ENCODE data around the gene SKA3.
A peak's percentile ranks its signal among the peaks of the same experiment; 100 is the strongest.
"Not testable (repeated sequence)": the region's sequence is repeated elsewhere in the genome, so short reads cannot be mapped to it uniquely, and the experiment has no call there.

The SKA3 gene

DNA sequence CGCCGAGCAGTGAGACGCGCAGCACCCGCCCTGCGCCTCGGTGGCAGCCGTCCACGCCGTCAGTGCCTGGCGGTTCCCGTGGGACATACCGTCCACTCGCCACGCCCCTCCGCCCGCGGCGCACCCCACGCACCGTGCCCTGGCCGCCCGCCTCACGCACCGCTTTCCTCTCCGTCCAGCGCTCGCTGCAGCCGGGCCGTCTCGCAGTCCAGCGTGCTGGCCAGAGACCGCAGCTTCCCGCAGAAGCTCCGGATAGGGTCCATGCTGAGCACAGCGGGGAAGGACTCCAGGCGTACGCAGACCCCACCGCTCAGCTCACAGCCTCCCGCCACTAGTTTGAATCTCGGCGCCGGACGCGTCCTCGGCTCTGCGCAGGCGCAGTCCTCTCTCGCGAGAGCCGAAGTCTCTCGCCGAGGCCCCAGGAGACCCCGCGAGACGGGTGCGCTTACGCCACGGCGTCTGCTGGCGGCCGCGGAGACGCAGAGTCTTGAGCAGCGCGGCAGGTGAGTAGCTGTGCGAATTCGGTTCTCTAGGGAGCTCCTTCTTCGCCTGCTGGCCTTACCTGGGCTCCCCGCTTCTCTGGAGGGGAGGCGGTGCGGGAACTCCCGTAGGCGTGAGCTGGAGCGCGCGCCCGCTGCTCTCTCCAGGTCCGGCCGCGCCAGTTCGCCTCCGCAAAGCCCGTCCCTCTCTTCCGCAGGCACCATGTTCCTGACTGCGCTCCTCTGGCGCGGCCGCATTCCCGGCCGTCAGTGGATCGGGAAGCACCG lies at the start of gene SKA3, which contains the start of gene MRPL57:
Gene SKA3, minus strand, starts transcription at position 338 of the 767 bp plus-strand sequence. Its CDS starts 75 bp downstream, at position 263.
Gene MRPL57, plus strand, starts transcription at position 444 of the 767 bp plus-strand sequence. Its CDS starts 259 bp downstream, at position 703.
- DNase-seq (ENCODE audit: low read depth) = peak; percentile 57
- TF ChIP-seq, protein P1, sequence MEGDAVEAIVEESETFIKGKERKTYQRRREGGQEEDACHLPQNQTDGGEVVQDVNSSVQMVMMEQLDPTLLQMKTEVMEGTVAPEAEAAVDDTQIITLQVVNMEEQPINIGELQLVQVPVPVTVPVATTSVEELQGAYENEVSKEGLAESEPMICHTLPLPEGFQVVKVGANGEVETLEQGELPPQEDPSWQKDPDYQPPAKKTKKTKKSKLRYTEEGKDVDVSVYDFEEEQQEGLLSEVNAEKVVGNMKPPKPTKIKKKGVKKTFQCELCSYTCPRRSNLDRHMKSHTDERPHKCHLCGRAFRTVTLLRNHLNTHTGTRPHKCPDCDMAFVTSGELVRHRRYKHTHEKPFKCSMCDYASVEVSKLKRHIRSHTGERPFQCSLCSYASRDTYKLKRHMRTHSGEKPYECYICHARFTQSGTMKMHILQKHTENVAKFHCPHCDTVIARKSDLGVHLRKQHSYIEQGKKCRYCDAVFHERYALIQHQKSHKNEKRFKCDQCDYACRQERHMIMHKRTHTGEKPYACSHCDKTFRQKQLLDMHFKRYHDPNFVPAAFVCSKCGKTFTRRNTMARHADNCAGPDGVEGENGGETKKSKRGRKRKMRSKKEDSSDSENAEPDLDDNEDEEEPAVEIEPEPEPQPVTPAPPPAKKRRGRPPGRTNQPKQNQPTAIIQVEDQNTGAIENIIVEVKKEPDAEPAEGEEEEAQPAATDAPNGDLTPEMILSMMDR (IDR thresholded peaks at IDR 0.05; ENCODE audit: control insufficient read depth, insufficient read depth, low read depth, low read length, missing control alignments) = no peak
- H3K4me3 ChIP-seq (ENCODE audit: control insufficient read depth, low read depth, low read length) = peak within 1 kb of the TSS; percentile 73

DNA sequence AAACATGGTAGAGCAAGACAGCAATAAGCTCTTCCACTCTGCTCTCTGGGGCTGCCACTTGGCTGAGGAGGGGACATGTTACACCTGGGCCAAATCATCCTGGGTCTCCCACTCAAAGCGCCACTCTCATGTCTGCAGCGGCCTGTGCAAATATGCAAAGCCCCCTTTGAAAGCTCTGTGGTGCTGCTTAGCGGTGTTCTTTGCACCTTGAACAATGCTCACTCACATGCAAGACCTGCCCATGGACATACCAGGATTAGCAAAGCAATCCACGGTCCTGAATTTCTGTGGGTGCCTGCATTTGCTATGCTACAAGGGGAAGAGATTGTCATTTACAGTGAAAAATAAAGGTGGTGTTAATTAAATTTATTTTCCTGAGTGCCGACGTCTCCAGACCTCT lies 48.7 kb upstream of the SKA3 start:
- TF ChIP-seq, protein P1 (IDR thresholded peaks at IDR 0.05; ENCODE audit: control insufficient read depth, insufficient read depth, low read depth, low read length, missing control alignments) = no peak
- DNase-seq (ENCODE audit: low read depth) = no peak
- H3K4me3 ChIP-seq (ENCODE audit: control insufficient read depth, low read depth, low read length) = no peak overlapping the region

DNA sequence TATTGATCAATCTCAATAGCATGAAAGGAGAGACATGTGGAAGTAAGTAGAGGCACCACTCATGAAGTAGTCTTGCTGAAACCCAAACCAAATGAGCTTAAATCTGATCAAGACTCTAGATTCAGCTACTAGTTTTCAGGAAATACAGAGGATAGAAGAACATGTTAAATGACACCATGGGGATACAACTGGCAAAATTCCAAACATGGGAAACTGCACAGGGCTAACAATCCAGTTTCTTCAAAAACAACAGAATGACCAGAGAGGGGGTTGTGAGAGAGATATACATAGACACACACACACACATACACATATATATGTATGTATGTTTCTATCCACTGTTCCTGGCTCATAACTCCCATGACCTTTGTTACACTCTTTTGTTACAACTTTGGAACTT lies 44.9 kb upstream of the SKA3 start:
- H3K4me3 ChIP-seq (ENCODE audit: control insufficient read depth, low read depth, low read length) = no peak overlapping the region
- no peak for DNase-seq (ENCODE audit: low read depth)
- TF ChIP-seq, protein P1 (IDR thresholded peaks at IDR 0.05; ENCODE audit: control insufficient read depth, insufficient read depth, low read depth, low read length, missing control alignments) = no peak

DNA sequence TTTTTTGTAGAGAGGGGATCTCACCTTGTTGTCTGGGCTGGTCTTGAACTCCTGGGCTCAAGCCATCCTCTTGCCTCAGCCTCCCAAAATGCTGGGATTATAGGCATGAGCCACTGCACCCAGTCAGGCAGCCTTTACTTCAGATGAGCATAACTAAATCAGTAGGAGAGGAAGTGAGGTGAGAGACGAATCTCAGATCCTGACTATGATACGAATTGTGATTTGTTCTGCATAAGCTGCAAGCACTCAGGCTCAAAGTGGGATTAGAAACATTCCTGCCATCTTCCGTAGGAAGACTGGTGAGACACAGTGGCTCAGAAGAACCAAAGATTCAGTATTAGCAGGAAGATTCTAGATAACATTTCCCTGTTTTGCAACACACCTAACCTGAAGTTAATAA lies 43.4 kb upstream of the SKA3 start:
- not testable (repeated sequence) for H3K4me3 ChIP-seq (ENCODE audit: control insufficient read depth, low read depth, low read length); DNase-seq (ENCODE audit: low read depth)

DNA sequence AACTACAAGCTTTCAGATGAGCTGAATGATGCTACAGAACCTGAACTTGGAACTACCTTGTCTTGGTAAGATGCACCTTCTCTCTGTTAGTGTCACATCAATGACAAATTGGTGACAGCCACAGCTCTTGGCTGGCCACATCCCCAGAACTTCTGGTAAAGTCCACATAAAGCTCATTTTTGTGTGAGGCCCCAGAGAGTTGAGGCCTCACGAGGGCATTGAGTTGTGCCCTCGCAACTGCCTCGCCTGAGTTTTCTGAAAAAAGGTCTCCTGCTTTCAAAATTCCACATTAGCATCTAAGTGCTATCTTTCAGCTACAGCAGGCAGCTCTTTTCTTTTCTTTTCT lies 42.7 kb upstream of the SKA3 start:
- H3K4me3 ChIP-seq (ENCODE audit: control insufficient read depth, low read depth, low read length) = no peak overlapping the region
- TF ChIP-seq, protein P1 (IDR thresholded peaks at IDR 0.05; ENCODE audit: control insufficient read depth, insufficient read depth, low read depth, low read length, missing control alignments) = no peak
- no peak for DNase-seq (ENCODE audit: low read depth)

DNA sequence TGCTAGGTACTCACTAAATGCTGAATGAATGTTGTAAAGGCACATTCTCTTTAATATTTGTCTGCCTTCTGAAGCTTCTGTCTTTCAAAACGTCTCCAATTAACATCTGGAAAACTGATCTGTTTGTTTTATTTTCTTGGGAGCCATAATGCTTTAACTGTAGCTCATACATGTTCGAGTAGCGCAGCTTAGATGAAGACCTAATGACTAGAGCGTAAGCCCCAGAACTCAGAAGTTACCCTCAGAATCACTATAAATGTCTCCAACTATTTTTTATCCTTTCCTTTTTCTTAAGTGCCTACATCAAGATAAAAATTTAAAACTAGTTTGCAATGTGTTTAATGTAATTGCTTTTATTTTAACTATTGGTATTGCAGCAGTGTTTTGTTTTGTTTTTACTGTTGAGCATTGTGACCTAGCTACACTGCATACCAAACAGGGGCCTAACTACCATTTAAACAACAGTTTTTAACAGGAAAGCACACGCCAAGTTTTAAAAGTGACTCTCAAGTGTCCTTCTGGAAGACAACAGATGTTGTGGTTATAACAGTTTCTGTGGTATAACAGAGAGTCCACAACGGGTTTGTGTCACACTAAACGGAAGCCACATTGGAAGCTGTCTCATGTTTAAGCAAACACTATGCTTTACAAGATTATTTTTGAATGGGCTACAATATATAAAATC lies 42.1 kb upstream of the SKA3 start:
- TF ChIP-seq, protein P1 (IDR thresholded peaks at IDR 0.05; ENCODE audit: control insufficient read depth, insufficient read depth, low read depth, low read length, missing control alignments) = no peak
- H3K4me3 ChIP-seq (ENCODE audit: control insufficient read depth, low read depth, low read length) = no peak overlapping the region
- no peak for DNase-seq (ENCODE audit: low read depth)

DNA sequence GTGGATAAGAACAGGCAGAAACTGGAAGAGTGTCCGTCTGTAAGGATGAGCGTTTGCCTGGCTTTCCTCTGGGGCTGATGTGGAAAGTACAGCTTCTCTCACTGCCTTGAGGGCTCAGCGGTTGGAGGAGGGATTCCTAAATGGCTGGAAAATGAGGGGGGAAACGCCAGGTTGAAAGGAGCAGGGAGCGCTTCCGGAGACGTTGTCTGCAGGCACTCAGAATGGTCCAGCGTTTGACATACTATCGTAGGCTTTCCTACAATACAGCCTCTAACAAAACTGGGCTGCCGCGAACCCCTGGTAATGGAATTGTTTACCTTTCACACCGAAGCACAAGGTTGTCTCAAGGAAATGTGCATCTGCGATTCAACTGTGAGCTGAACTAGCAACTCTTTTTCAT lies 40.0 kb upstream of the SKA3 start:
- DNase-seq (ENCODE audit: low read depth) = no peak
- TF ChIP-seq, protein P1 (IDR thresholded peaks at IDR 0.05; ENCODE audit: control insufficient read depth, insufficient read depth, low read depth, low read length, missing control alignments) = no peak
- no peak overlapping the region for H3K4me3 ChIP-seq (ENCODE audit: control insufficient read depth, low read depth, low read length)

DNA sequence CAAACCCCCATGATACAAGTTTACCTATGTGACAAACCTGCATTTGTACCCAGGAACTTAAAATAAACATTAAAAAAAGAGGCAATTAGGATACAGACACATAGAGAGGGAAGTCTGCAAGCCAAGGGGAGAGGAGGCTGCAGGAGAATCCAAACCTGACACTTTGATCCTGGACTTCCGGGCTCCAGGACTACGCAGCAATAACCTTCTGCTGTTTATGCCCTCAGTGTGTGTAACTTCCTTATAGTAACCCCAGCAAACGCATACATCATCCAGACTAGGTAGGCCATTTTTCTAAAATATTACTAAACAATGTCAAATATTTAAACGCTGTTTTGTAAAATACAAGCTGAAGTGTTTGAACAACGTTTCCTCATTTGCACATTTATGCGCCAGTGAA lies 39.1 kb upstream of the SKA3 start:
- not testable (repeated sequence) for H3K4me3 ChIP-seq (ENCODE audit: control insufficient read depth, low read depth, low read length); DNase-seq (ENCODE audit: low read depth)
